Activated T-helper 2 cell treated with anti-CD3 and anti-CD28 coated beads, Interferon-gamma antibody, Interleukin-2, Interleukin-4, amounts not matched to agents 10 μg/mL and 5 μg/mL and 100 μg/mL, durations not matched to agents 14 hours and 24 hours and 36 hours (primary cell): ENCODE data around the gene ECE2. TPM values are rescaled to one million over a fixed set of nuclear protein-coding genes. Genes with fewer than 3 reads are reported as not detected.

Experiments
- DNase-seq: peaks from one replicate; pipeline ENCODE4 v3.0.0; 2021; ENCODE audit warnings: low spot score
- H3K27ac Mint-ChIP-seq: one replicate; pipeline ENCODE4 v1.8.0; 2021; ENCODE audit warnings: mixed read lengths
- H3K27me3 Mint-ChIP-seq: one replicate; pipeline ENCODE4 v1.8.0; 2021; ENCODE audit warnings: low read depth, mixed read lengths
- H3K36me3 Mint-ChIP-seq: one replicate; pipeline ENCODE4 v1.8.0; 2021; ENCODE audit warnings: low read depth, mixed read lengths
- H3K4me1 Mint-ChIP-seq: one replicate; pipeline ENCODE4 v1.8.0; 2021; ENCODE audit warnings: low read depth, mixed read lengths
- H3K4me3 Mint-ChIP-seq: one replicate; pipeline ENCODE4 v1.8.0; 2021; ENCODE audit warnings: low read depth, mild to moderate bottlenecking, moderate library complexity, mixed read lengths
- H3K9me3 Mint-ChIP-seq: one replicate; pipeline ENCODE4 v1.8.0; 2021; ENCODE audit warnings: mixed read lengths
- intact Hi-C: fragments of 100-400 bp; cut with micrococcal nuclease; formaldehyde crosslinking; loops from one replicate; pipeline ENCODE4 v1.15.1; 2023
- total RNA-seq: library from RNA; stranded (reverse); gene quantifications from 2 replicates; pipeline ENCODE4 v1.2.3, GENCODE V29; 2022

Gene ECE2
- total RNA-seq, 1 donor from 2014 or later = not detected

GRCh38 chr3:184314700-184315542, 39.1 kb downstream of the ECE2 start:
- Mint-ChIP-seq H3K27ac (peak overlapping the region; percentile 86), H3K27me3 (no peaks in the 10 kb centered on the region), H3K9me3 (no peaks in the 10 kb centered on the region), H3K4me1 (peaks cover 24% of the 10 kb centered on the region), H3K36me3 (peaks cover 43% of the 10 kb centered on the region), H3K4me3 (peak overlapping the region; percentile 87)
- peak; percentile 62 for DNase-seq
- intact Hi-C loops = loop anchor here (1.0 to 2.0 kb wide), 4 partner anchors 16 to 66 kb away; partner anchors contain the start of genes EEF1AKMT4 and PSMD2

- Mint-ChIP-seq H3K4me3 (peak overlapping the region; percentile 87), H3K4me1 (peaks cover 24% of the 10 kb centered on the region), H3K27ac (peak overlapping the region; percentile 86), H3K36me3 (peaks cover 47% of the 10 kb centered on the region), H3K27me3 (no peaks in the 10 kb centered on the region), H3K9me3 (no peaks in the 10 kb centered on the region)
- intact Hi-C loops = loop anchor here (2.0 kb wide), 1 partner anchor 19 kb away; no protein-coding TSS in a partner anchor
- no peak for DNase-seq
These were observed 39.7 kb downstream of the ECE2 start for GRCh38 chr3:184315543-184315867.

- Mint-ChIP-seq H3K27ac (peak overlapping the region; percentile 86), H3K9me3 (no peaks in the 10 kb centered on the region), H3K27me3 (no peaks in the 10 kb centered on the region), H3K36me3 (peaks cover 52% of the 10 kb centered on the region), H3K4me1 (peaks cover 25% of the 10 kb centered on the region), H3K4me3 (peak overlapping the region; percentile 87)
- no peak for DNase-seq
- intact Hi-C loops = loop anchor here (2.0 kb wide), 1 partner anchor 19 kb away; no protein-coding TSS in a partner anchor
These were observed 40.2 kb downstream of the ECE2 start for GRCh38 chr3:184315871-184316661.

DNA sequence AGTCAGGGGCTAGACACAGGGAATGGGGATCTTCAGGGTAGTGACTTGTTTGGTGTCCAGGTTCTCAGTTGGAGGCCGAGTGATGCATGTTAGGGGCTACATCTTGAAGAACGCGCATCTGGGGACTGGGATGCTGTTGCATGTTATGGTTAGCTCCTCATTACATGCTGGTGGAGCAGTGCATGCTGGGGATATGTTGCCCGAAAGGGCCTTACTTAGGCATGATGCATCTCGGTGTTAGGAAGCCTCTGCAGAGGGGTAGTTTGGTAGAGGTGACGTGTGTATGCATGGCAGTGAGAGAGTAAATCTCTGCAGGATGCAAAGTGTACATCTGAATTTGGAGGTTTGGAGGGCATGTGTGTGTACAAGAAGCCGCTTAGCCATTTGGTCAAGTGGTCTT, 41.0 kb downstream of the ECE2 start:
- H3K4me3 Mint-ChIP-seq = peak overlapping the region; percentile 87
- H3K27ac Mint-ChIP-seq = peak overlapping the region; percentile 86
- no peaks in the 10 kb centered on the region for H3K27me3 Mint-ChIP-seq
- peaks cover 25% of the 10 kb centered on the region for H3K4me1 Mint-ChIP-seq
- peaks cover 60% of the 10 kb centered on the region for H3K36me3 Mint-ChIP-seq
- no peak for DNase-seq
- no peaks in the 10 kb centered on the region for H3K9me3 Mint-ChIP-seq
- intact Hi-C loops = no loop called here

- peak overlapping the region; percentile 29 for H3K27ac Mint-ChIP-seq
- intact Hi-C loops = no loop called here
- DNase-seq = no peak
- no peaks in the 10 kb centered on the region for H3K27me3 Mint-ChIP-seq
- peaks cover 25% of the 10 kb centered on the region for H3K4me1 Mint-ChIP-seq
- peaks cover 64% of the 10 kb centered on the region for H3K36me3 Mint-ChIP-seq
- H3K9me3 Mint-ChIP-seq = no peaks in the 10 kb centered on the region
- peak overlapping the region; percentile 87 for H3K4me3 Mint-ChIP-seq
These were observed 41.4 kb downstream of the ECE2 start for GRCh38 chr3:184317201-184317600.

DNA sequence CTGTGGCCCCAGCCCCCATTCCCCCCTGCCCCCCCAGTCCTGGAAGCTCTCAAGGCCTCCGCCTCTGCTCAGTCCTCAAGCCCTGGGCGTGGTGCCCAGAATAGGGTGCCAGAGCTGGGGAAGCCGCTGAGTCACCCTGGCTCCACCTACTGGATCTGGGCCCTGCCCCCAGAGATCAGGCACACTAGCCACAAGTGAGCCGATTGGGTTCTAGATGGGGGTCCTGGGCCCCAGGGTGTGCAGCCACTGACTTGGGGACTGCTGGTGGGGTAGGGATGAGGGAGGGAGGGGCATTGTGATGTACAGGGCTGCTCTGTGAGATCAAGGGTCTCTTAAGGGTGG, 44.3 kb downstream of the ECE2 start:
- intact Hi-C loops = no loop called here
- Mint-ChIP-seq H3K4me1 (peaks cover 30% of the 10 kb centered on the region), H3K27me3 (no peaks in the 10 kb centered on the region), H3K36me3 (peaks cover 93% of the 10 kb centered on the region), H3K4me3 (no peak overlapping the region), H3K27ac (no peak overlapping the region), H3K9me3 (no peaks in the 10 kb centered on the region)
- DNase-seq = no peak

DNA sequence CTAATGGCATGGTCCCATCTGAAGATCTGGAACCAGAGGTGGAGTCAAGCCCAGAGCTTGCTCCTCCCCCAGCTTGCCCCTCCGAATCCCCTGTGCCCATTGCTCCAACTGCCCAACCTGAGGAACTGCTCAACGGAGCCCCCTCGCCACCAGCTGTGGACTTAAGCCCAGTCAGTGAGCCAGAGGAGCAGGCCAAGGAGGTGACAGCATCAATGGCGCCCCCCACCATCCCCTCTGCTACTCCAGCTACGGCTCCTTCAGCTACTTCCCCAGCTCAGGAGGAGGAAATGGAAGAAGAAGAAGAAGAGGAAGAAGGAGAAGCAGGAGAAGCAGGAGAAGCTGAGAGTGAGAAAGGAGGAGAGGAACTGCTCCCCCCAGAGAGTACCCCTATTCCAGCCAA, 45.8 kb downstream of the ECE2 start:
- intact Hi-C loops = no loop called here
- Mint-ChIP-seq H3K27ac (no peak overlapping the region), H3K27me3 (no peaks in the 10 kb centered on the region), H3K4me3 (no peak overlapping the region), H3K9me3 (no peaks in the 10 kb centered on the region), H3K36me3 (peaks cover 95% of the 10 kb centered on the region), H3K4me1 (peaks cover 30% of the 10 kb centered on the region)
- no peak for DNase-seq

DNA sequence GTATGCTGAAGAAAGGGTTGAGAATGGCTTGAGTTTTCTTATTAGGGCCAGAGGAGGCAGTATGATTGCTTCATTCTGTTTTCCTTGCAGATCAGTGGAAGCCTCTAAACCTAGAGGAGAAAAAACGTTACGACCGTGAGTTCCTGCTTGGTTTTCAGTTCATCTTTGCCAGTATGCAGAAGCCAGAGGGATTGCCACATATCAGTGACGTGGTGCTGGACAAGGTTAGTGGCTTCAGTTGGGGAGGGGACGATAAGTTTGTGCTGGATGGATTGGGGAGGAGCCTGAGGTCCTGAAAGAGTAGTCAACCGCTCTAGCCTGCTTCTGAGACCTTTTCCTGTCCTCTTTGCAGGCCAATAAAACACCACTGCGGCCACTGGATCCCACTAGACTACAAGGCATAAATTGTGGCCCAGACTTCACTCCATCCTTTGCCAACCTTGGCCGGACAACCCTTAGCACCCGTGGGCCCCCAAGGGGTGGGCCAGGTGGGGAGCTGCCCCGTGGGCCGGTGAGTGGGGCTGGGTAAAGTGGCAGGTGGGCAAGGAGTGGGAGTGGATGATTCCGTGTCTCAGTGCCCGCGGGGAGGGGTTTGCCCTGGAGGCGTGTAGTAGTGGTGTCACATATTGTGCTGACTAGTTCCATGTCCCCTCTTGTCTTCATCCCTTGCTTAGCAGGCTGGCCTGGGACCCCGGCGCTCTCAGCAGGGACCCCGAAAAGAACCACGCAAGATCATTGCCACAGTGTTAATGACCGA, 47.1 kb downstream of the ECE2 start:
- Mint-ChIP-seq H3K36me3 (peaks cover 95% of the 10 kb centered on the region), H3K4me1 (peaks cover 19% of the 10 kb centered on the region), H3K27ac (no peak overlapping the region), H3K27me3 (no peaks in the 10 kb centered on the region), H3K4me3 (no peak overlapping the region), H3K9me3 (no peaks in the 10 kb centered on the region)
- intact Hi-C loops = no loop called here
- DNase-seq = no peak

DNA sequence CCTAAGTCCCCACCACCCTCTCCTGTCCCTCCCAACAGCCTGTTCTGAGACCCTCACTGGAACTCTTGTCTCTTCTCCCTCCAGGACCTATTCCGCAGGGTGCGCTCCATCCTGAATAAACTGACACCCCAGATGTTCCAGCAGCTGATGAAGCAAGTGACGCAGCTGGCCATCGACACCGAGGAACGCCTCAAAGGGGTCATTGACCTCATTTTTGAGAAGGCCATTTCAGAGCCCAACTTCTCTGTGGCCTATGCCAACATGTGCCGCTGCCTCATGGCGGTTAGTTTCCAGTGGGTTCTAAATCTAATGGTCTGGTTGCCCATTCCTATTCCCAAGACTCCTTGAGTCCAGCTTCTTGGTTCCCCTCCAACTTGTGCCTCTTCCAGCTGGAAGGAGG, 47.9 kb downstream of the ECE2 start:
- intact Hi-C loops = no loop called here
- DNase-seq = no peak
- H3K27me3 Mint-ChIP-seq = no peaks in the 10 kb centered on the region
- no peak overlapping the region for H3K27ac Mint-ChIP-seq
- peaks cover 99% of the 10 kb centered on the region for H3K36me3 Mint-ChIP-seq
- no peaks in the 10 kb centered on the region for H3K9me3 Mint-ChIP-seq
- no peak overlapping the region for H3K4me3 Mint-ChIP-seq
- peaks cover 20% of the 10 kb centered on the region for H3K4me1 Mint-ChIP-seq

GRCh38 chr3:184325269-184325668, 49.4 kb downstream of the ECE2 start:
- Mint-ChIP-seq H3K27ac (peak overlapping the region; percentile 64), H3K4me1 (peaks cover 17% of the 10 kb centered on the region), H3K27me3 (no peaks in the 10 kb centered on the region), H3K36me3 (peaks cover 98% of the 10 kb centered on the region), H3K9me3 (no peaks in the 10 kb centered on the region), H3K4me3 (no peak overlapping the region)
- intact Hi-C loops = no loop called here
- no peak for DNase-seq

DNA sequence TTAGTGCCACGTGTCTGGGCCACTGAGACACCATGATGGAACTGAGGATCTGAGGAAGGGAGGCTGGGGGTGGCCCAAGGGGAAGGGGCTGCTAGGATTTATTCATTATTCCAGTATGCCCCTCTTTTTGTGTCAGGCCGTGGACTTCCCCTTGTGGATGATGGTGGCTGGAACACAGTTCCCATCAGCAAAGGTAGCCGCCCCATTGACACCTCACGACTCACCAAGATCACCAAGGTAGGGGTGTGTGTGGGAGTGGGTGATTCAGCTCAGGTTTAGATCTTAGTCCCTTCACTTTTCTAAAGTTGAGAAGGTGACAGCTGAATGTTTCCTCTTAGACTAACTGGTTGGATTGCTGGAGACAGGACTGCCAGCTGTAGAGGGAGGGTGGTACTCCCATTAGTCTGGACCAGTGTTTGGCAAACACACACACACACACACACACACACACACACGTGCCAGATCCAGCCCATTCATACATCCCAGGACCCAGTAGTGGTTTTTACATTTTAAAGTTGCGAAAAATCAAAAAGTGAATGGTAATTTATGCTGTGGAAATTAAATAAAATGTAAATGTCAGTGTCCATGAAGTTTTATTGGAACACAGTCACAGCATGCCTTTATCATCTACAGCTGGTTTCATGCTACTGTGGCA, 50.0 kb downstream of the ECE2 start:
- Mint-ChIP-seq H3K4me1 (peaks cover 17% of the 10 kb centered on the region), H3K9me3 (no peaks in the 10 kb centered on the region), H3K27me3 (no peaks in the 10 kb centered on the region), H3K4me3 (no peak overlapping the region), H3K36me3 (peaks cover 97% of the 10 kb centered on the region), H3K27ac (peak overlapping the region; percentile 59)
- intact Hi-C loops = no loop called here
- DNase-seq = no peak

DNA sequence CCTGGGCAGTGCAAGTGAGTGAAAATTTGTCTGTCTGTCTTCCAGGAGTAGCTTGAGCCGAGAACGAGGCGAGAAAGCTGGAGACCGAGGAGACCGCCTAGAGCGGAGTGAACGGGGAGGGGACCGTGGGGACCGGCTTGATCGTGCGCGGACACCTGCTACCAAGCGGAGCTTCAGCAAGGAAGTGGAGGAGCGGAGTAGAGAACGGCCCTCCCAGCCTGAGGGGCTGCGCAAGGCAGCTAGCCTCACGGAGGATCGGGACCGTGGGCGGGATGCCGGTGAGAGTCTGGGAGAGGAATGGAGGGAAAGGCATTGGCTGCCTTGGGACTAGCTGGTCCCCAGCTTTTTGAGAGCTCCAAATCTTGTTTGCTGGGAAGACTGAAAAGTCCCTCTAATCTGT, 51.3 kb downstream of the ECE2 start:
- Mint-ChIP-seq H3K4me1 (peaks cover 17% of the 10 kb centered on the region), H3K4me3 (no peak overlapping the region), H3K27ac (no peak overlapping the region), H3K9me3 (no peaks in the 10 kb centered on the region), H3K27me3 (no peaks in the 10 kb centered on the region), H3K36me3 (peaks cover 97% of the 10 kb centered on the region)
- no peak for DNase-seq
- intact Hi-C loops = no loop called here
